Right atrium auricular region (tissue), 2 donors: ENCODE measurements around the gene IFNGR2. TPM values are rescaled to one million over a fixed set of nuclear protein-coding genes. Genes with fewer than 3 reads are reported as not detected.

Experiments
- total RNA-seq, 2 donors: library from RNA; depleted of rRNA; stranded (reverse); fragments of >200 nt; gene quantifications; one replicate each; pipeline ENCODE4 v1.1.0, GENCODE V29; 2016

IFNGR2 gene
- total RNA-seq, 2 donors from 2014 or later = 40.2 to 47.3 TPM

Other genes with a start within 250 kb of the IFNGR2 start
- gene IFNAR2, start 173.5 kb upstream of the IFNGR2 start, total RNA-seq = 1 to 10 TPM; 5.4 to 5.8 TPM
- 10 to 100 TPM; 10.2 to 21.8 TPM for gene IL10RB, start 137.0 kb upstream of the IFNGR2 start, total RNA-seq
- 10 to 100 TPM; 20.0 to 24.6 TPM for gene IFNAR1, start 78.4 kb upstream of the IFNGR2 start, total RNA-seq
- 10 to 100 TPM; 31.1 to 41.0 TPM for gene TMEM50B, start 76.6 kb downstream of the IFNGR2 start, total RNA-seq
- gene DNAJC28, start 88.3 kb downstream of the IFNGR2 start, total RNA-seq = 1 to 10 TPM; 3.0 to 4.5 TPM
- 10 to 100 TPM; 29.7 to 32.5 TPM for gene GART, start 138.7 kb downstream of the IFNGR2 start, total RNA-seq
- 100 to 1,000 TPM; 105 to 189 TPM for gene SON, start 139.6 kb downstream of the IFNGR2 start, total RNA-seq
- 1 to 10 TPM; 3.3 to 3.5 TPM for gene DONSON, start 185.3 kb downstream of the IFNGR2 start, total RNA-seq
- 10 to 100 TPM; 19.0 to 27.5 TPM for gene CRYZL1, start 238.3 kb downstream of the IFNGR2 start, total RNA-seq
- gene ITSN1, start 239.1 kb downstream of the IFNGR2 start, total RNA-seq = 10 to 100 TPM; 49.9 to 54.9 TPM